Lung microvascular endothelial cell (primary cell): ENCODE results near the gene METTL1. TPM values are rescaled to one million over a fixed set of nuclear protein-coding genes. Genes with fewer than 3 reads are reported as not detected.
"Not testable (repeated sequence)": the region's sequence is repeated elsewhere in the genome, so short reads cannot be mapped to it uniquely, and the experiment has no call there.

Experiments
- DNase-seq, 2 donors: peaks; one replicate each; pipeline versions ENCODE4 v3.0.0 to v3.0.0-alpha.2; 2010; ENCODE audit warnings: low read depth in 2 of 2
- total RNA-seq: library from RNA; depleted of rRNA; stranded (reverse); fragments of >200 nt; gene quantifications from 2 replicates; pipeline ENCODE4 v1.2.1, GENCODE V29; 2014

METTL1 gene
- 3.1 and 3.8 TPM in 2 replicates for total RNA-seq

DNA sequence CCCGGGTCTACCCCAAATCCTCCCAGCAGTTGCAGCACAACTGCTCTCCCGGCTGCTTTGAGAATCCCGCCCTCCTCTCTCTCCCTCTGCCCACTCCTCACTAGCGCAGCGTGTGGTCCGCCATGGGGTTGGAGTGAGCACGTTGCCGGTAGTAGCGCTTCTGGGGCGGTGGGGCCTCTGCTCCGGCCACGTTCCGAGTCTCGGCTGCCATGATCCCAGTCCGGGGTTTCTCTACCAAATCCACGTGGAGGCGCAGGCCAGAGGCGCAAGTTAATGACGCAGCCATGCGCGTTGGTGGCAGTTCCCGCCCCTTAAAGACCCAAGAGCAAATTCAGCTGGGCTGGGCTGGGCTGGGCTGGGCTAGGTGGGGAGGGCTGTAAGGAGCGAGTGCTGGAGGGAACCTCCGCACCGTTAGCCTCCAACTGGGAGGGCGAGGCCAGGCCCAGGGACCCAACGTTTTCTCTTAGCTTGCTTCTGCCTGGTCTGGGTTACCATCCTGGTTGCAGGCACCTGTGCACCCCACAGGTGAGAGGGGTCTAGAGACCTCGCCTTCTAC, at the start of gene METTL1:
Gene METTL1 (minus strand): TSS at position 233 of the 556 bp plus-strand sequence. CDS start 22 bp downstream, at position 211.
- DNase-seq = peak; percentile 97 to 98

DNA sequence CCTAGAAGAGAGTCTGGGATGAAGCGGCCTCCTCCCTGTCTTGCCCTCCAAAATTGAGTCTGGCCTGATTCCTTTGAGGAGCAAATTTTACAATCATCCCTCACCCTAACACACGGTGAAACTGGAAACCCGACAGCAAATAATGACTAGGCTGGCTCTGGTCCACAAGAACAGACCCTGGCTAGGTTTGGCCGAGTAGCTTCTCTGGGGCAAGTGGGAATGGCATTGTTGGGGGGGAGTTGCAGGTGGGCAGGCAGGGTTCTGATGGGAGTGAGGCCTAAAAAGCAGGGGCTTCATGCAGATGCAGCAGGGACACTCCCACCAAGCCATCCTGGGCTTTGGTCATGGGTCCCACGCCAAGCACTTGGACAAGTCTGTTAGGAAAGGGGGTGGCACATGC, 49.1 kb upstream of the METTL1 start:
- not testable (repeated sequence) for DNase-seq

DNA sequence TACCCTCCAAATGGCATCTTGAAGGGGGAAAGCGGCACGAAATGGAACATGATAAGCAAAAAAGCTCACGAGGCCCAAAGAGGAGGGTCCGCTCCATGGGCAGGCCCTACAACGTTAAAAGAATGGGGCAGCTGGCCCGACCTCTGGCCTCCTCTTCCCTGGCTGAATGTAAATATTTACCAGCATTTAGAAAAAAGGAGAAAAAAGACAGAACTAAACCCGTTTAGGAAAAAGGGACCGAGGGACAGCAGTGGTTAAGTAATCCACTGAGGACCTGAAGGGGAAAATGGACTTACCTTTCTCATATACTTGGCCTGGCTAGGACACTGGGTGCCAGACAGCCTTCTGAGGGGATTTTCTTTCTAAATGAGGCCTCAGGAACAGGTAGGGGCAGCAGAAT, 48.2 kb upstream of the METTL1 start:
- DNase-seq = not testable (repeated sequence)

DNA sequence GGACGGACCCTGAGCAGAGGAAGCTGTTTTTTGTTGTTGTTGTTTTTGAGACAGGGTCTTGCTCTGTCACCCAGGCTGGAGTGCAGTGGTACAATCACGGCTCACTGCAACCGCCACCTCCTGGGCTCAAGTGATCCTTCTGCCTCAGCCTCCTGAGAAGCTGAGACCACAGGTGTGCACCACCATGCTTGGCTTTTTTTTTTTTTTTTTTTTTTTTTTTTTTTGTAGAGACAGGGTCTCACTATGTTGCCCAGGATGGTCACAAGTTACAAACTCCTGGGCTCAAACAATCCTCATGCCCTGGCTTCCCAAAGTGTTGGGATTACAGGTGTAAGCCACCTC, 46.1 kb upstream of the METTL1 start:
- DNase-seq = not testable (repeated sequence)

DNA sequence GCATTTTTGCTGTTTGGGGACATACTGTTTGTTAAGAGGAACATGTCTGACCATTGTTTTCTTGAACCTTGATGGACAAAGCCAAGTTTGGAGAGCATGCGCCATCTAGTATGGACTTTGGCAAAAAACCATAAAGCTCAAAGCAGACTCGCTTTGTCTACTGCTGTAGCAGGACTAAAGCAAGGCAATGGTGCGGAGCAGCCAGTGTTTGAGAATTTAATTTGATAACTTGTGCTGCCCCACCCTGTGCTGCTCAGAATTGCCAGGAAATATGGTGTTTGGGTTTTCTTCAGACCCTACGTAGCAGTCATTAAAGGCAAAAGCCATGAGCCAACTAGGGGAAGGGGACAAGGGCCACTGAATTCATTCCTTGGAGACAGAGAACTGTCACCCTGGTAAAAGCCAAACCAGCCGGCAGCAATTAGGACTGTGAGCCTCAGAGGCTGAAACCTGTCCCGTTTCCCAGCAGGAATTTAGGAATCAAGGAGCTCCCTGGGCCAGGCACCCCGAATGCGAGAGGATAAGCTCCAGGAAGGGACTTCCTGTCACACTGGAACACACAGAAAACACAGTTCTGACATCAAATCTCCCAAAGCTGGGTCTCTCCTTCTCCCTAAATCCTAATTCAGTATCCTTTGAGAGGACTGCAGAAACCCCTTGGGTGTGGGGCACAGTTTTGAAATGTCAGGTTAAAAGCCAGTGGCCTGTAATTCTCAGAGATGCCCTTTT, 45.5 kb upstream of the METTL1 start:
- DNase-seq = no peak

DNA sequence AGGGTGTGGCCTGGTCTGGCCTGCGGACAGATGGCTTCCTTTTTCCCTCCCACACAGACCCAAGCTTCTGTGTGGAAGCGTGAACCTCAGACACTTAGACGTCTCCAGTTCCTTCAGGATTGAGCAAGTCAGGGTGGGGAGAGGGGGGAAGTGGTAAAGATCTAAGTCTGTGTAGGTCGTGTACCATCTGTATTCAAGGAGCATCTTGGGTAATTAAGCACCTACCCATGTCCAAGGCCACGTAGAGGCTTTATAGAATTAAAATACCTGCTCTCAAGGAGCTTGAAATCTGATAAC, 44.9 kb upstream of the METTL1 start:
- peak in 1 of 2 donors; percentile 26 for DNase-seq

DNA sequence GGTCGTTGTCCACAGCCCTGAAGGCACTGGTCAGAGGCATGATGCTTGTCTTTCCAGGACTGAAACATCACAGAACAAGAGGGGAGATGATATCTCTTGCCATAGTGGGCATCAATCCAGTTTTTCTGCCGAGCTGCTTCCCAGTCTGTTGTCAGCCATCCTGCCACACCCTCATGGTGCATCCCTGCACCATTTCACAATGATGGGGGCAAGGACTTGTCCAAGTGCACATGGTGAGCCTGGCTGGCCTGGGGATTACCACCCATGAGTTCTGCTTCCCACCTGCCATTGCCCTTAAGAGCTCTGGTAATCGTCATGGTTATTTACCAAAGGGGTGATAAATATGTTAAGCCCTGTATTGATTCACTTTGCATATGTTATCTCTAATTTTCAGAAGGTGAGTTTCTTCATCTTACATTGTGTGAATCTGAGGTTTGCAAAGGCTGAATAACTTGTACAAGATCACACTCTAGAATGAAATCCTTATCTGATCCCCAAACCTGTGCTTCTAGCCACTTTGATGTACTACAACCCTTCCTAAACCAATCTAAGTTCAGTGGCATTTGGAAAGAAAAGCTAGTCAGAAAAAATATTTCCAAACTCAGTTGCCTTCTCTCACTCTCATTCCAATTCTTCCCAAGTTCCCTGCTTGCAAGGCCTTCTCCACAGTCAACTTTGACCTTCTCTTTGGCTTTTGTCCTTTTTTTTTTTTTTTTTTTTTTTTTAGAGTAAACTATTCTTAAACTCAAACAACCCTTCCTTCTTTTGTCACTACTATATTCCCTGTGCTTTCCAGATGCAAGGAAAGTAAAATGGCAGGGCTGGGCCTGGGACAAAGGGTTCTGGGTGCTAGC, 44.3 kb upstream of the METTL1 start:
- DNase-seq = no peak

DNA sequence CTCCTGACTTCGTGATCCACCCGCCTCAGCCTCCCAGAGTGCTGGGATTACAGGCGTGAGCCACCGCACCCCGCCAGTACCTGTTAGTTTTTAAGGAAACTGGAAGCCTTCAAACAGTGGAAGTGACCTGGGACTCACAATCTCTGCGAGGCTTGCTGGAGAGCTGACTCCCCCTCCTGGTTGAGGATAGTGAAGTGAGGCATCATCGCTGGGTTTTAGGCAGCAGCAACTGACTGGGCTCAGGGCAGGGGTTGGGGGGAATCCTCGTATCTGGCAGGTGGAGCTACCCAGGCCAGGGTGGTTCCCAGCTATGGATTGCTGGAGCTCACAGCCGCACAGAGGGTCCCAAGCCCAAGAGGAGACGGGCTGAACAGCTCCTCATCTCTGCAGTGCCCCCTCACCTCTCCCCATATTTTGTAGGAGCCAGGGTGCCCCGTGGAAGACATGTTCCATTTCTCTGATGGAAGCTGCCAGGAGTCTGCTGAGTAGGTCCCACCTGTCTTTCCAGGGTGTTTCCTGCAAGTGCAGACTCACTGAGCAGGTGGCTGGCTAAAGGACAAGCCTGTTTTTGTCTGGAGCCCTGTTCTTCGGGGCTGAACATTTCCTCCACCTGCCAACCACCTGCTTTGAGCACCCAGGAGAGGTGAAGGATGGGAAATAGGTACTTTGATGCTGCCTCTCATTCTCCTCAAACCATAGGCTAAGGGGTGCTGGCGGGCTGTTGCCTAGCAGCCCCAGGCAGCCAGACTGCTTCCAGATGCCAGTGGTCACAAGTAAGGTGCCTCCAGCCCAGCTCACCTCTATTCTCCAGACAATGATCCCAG, 43.5 kb upstream of the METTL1 start:
- DNase-seq = no peak

DNA sequence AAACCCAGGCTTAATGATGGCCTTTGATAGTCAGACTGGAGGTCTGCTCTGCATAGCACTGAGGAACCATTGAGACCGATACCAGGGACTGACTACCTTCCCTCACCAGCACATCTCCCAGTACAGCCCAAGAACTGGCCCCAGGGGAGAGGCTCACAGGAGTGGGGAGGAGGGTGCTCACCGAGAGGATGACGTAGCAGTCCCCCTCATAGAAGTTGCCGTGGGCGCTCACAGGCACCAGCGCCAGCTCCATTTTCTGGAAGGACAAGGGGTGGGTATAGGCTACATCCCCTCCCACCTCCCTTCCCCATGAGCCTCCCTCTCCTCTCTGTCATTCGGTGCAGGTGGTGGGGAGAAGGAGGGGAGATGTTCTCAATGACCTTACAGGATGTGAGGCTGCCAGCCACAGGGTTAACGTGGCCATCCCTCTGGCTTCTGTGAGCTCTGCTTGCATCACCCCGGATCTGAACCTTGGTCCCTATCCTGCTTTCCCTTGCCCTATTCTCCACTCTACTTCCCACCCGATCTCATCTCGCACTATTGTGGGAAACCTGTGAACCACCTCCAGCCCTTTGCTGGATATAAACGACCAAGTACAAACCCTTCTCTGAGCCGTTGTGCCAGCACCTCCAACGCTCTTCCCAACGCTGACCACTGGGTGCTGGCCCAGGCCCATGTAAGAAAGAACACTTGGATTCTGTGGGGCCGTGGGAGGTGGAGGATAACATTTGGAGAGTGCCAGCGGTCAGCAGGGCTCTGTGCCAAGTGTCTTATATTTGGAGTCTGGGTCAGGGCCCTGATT, 42.3 kb upstream of the METTL1 start:
- no peak for DNase-seq

DNA sequence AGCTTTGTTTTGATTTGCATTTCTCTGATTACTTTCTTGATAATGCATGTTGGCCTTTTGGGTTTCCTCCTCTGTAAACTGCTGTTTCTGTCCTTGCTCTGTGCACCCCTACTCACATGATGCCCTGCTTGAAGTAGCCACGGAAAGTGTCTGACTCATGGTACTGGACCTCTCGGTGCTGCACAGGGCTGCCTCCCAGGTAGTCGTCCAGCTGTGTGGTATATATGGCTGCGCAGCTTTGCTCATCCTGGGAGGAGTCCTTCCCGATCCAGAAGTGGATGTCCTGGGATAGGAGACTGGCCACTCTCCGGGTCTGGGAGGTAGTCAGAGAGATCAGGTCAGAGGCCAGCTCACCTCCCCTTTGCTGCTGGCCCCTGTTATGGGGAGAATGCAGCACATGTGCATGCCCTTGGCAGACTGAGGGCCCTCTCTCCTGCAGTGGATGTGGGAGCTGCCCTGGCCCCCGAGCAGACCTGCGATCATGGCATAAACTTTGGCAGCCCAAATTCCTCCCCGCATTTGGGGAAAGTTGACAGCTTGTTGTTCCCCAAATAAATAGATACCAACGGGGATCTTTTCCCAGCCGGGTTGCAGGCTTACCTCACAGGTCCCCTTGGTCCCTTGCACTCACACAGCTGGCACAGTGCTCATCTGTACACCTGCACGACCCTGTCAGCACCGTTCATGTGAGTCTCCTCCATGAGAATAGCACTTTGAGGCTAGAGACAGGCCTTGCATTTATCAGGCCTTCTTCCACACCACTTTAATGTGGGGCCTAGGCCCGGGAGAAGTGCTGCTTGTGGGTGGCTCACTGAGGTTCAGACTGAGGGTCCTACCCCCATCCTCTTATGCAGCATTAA, 41.4 kb upstream of the METTL1 start:
- no peak for DNase-seq

DNA sequence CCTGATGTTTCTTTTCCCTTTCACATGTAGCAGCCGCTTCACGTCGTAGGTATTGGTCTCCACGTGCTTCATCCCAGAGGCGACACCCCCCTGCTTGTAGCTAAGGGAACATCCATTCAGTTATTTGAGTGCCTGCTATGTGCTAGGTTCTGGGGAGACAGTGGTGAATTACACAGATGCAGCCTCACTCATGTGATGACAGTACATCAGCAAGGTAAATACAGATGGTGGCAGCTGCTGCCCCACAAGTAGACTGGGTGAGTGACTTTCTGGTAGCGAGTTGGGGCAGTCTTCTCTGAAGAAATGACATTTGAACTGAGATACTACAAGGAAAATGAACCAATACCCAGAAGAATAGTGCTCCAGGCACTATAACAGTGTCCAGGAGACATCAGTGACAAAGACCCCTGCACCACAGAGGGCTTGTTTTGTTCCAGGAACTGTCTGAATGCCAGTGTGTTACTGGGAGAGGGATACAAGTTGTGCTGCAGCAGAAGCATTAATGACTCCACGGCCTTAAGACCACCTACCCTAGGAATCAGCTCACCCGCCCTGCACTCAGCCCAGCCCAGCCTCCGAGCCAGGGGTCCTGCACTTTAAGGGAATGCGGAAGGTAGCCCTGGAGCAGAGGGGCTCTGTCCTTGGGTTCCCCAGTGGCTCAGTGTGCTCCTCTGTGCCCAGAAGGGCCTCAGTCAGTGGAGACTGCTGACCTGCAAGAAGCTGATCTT, 39.3 kb upstream of the METTL1 start:
- no peak for DNase-seq

DNA sequence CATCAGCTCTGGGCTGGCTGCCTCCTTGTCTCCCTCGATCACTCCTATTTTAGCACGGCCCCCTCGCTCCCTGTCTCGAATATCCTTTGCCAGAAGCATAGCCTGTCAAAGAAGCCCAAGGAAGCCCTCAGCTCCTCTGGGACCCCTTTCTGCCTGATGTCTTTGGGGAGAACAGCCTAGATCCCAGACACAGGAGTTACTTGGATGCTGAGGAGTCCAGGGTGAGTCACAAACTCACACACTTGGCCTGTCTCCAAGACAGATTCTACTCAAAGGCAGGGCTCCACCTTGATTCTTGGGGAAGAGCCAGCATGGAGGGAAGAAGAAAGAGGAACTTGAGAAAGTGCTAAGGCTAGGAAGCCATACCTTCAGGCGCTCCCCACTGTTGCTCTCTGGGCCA, 38.5 kb upstream of the METTL1 start:
- peak in 1 of 2 donors; percentile 50 for DNase-seq

DNA sequence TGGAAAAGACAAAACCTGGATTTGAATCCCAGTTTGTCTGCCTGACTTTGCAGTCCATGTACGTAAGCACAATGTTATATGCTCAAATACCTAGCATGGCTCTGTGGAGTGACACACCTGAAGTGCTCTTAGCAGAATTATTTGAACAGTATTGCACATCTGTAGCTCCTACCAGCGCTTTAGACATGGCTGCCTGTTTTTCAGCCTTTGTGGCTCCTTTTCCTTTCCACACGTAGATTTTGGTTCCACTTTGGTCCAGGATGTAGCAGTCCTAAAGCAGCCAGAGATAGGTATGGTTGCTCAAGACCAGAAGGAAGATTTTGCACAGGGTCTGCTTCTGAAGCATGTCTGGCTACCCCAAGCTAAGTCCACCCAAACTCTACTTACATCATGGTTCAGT, 37.5 kb upstream of the METTL1 start:
- DNase-seq = no peak

DNA sequence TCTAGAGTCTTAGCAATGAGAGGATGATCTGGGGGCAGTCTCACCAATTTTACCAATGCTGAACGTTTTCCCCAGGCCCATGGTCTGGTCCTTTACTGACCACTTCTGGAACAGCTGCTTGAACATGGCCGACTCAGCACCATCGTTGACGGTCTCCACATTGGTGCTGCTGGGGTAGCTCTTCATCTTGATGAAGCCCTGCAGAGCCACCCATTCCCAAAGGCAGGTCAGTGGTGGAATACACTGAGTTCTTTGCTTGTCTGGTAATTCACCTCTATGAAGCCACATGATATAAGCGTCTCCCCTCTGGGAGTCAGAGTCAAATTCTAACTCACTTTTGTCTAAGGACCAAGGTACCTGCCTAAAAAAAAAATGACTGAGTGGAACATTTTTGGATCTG, 36.4 kb upstream of the METTL1 start:
- DNase-seq = no peak

DNA sequence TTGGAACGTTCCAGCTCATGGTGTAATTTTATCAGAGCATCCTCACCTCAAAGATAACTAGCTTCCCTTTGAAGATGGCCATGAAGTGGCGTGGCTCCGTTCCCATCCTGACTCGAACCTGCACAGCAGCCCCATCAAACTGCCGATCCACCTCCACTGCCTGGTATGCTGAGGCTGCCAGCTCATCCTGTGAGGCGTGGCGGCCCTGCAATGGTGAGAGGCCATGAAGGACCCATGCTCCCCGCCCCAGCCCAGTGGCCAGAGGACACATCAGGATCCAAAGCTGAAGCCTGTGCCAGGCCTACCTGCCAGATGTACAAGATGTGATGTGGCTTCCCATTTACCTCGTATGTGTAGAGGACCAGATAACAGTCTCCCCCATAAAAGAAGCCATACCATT, 35.4 kb upstream of the METTL1 start:
- DNase-seq = no peak

DNA sequence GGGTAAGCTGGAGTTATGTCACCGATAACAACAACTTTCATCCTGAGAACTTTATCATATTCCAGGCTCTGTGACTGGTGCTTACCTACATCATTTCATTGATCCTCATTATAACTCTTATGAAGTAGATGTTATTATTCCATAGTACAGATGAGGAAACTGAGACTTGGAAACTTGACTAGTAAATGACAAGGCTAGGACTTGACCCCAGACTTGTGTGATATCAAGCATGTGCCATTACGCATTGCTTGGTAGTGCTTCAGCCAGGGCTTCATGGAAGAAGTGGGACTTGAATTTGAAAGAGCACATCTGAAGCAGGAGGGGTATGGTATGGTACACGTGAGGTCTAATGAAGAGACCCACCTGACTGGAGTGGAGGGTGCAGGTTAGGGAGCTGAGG, 34.8 kb upstream of the METTL1 start:
- DNase-seq = no peak

DNA sequence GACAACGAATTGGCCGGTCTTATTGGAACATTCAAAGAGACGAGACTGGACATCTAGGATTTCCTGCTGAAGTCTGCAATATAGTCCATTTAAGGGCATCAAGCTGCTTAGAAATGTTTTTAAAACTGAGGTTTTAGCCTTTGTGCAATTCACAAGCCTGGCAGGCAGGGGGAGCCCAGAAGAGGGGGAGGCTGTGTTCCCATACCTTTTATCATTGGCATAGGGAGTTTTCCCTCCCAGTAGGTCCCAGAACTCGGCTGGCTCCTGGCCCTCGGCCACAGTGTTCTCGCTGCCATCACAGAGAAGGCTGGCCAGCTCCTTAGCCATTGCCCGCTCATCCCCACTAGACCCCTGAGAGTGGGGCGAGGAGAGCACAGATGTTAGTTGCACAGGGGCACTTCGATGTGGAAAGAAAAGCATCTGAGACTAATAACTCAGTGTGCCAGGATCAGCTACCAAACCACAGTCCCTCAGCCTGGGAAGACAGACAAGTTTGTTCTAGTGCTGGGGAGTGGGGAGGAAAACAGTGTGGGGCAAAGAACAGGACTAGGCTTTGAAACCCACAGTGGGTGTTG, 31.5 kb upstream of the METTL1 start:
- peak; percentile 67 for DNase-seq

DNA sequence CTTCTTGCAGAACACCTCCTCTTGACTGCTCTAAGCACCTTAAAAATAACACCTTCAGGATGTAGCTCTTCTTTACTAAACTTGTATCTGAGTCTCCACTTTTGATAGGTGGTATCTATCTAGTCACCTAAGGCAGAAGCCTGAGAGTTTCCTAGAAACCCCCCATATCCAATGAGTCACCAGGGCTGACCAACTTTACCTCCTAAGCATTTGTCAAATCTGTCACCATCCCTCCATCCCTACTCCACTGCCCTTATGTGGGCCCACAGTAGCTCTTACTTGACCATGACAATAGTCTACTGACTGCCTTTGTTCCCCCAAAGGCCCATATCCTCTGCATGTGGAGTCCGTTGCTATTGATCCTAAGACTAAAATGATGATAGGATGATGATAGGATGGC, 30.7 kb upstream of the METTL1 start:
- DNase-seq = no peak

DNA sequence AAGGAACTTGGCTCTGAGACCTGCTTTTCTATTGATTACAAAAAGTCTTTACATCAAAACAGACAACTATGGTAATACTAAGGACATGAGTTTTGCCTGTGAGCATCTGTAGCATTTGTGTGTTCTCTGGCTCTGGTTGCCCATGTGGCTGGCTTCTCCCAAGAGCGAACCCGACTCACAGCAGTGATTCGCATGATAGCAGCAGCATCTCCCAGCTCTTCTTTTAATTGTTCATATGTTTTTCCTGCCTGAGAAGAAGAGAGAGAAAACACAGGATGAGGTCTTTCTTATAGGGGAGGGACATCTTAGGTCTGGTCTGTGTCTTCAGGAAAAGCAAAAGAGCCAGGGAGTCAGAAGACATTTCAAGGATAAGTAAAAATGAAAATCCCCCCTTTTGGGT, 29.1 kb upstream of the METTL1 start:
- no peak for DNase-seq
